ENCODE data around the gene ZNF506.
"Not testable (repeated sequence)": the region's sequence is repeated elsewhere in the genome, so short reads cannot be mapped to it uniquely, and the experiment has no call there.

ZNF506 gene

GRCh38 chr19:19821366-19821951 lies at the start of gene ZNF506:
ZNF506 (minus strand) TSS chr19:19821750; CDS start chr19:19821603, 147 bp downstream.
- DNase-seq (ENCODE audit: low read depth, low spot score) = peak; percentile 93

- DNase-seq (ENCODE audit: low read depth, low spot score) = not testable (repeated sequence)
Observed at GRCh38 chr19:19870086-19870485, 48.5 kb upstream of the ZNF506 start.

GRCh38 chr19:19866611-19867248 lies 45.2 kb upstream of the ZNF506 start:
- DNase-seq (ENCODE audit: low read depth, low spot score) = no peak

- peak; percentile 96 for DNase-seq (ENCODE audit: low read depth, low spot score)
Observed at GRCh38 chr19:19865750-19866610, 44.4 kb upstream of the ZNF506 start, which contains the start of gene ZNF253. ZNF253 (plus strand) TSS chr19:19865882; CDS start chr19:19865997, 115 bp downstream.

DNA sequence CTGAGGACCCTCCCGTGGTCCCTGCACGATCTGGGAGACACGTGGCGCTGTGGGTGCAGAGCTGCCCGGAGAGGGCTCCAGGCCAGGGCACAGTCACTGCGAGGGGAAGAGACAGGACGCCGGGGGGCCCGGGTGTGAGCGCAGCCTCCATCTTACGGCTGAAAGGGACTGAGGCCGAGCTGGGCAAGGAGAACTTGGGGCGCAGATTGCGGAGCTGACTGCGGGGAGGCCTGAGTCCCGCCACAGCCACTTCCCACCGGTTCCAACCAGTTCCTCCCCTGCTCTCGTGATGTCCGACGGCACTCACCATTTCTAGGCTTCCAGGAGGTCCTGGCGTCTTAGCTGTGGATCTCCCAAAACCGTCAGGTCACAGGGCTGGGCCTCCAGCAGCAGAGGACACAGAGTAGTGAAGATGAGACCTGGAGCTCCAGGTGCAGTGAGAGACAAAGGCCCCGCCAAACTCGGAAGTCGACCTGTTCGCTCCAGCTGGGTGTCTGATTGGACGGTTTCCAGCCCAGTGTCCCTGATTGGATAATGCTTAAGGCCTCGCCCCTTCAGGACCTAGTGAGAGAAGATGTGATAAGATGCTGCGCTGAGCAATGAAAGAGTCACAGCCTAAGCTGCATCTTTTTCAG lies 39.3 kb upstream of the ZNF506 start:
- no peak for DNase-seq (ENCODE audit: low read depth, low spot score)

GRCh38 chr19:19858751-19859150 lies 37.2 kb upstream of the ZNF506 start:
- no peak for DNase-seq (ENCODE audit: low read depth, low spot score)

DNA sequence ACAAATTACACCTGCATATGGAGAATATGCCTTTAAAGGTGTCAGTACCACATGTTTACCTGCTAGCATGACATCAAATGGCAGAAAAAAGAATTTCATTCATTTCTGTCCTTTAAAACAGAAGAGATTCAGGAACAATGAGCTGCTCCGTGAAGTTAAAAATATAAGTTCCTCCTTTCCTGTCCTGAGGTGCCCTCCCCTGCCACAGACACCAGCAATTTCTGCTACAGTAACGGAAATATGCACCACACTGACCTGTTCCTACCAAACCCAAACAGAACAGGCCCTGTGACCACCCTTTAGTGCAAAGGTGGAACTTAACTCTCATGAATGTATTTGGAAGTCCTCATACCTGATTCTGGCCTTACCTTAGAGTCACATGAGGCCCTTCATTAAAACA lies 30.2 kb upstream of the ZNF506 start:
- not testable (repeated sequence) for DNase-seq (ENCODE audit: low read depth, low spot score)

DNA sequence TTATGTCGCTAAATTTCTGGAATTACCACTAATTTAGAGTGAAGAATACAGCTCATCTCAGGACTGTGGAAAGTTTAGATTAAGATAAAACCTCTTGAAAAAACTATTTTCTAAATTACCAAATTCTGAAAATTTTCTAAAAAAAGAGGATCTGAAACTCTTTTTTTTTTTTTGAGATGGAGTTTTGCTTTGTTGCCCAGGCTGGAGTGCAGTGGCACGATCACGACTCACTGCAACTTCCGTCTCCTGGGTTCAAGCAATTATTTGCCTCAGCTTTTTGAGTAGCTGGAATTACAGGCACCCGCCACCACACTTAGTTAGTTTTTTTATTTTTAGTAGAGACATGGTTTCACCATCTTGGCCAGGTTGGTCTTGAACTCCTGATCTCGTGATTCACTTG lies 27.5 kb upstream of the ZNF506 start:
- DNase-seq (ENCODE audit: low read depth, low spot score) = no peak

DNA sequence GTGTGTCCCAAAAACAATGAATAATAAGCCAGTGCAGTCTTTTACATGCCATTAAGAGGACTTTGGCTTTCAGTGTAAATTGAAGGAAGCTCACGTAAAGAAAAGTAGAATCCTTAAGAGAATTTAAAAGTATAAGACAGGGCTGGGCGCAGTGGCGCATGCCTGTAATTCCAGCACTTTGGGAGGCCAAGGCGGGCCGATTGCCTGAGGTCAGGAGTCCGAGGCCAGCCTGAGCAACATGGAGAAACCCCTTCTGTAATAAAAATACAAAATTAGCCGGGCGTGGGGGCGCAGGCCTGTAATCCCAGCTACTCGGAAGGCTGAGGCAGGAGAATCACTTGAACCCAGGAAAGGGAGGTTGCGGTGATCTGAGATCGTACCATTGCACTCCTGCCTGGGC lies 26.2 kb upstream of the ZNF506 start:
- DNase-seq (ENCODE audit: low read depth, low spot score) = no peak

DNA sequence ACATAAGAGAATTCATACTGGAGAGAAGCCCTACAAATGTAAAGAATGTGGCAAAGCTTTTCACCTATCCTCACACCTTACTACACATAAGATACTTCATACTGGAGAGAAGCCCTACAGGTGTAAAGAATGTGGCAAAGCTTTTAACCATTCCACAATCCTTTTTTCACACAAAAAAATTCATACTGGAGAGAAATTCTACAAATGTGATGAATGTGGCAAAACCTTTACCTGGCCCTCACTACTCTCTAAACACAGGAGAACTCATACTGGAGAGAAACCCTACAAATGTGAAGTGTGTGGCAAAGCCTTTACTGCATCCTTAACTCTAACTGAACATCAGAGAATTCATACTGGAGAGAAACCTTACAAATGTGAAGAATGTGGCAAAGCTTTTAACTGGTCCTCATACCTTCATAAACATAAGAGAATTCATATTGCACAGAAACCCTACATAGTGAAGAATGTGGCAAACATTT lies 14.0 kb upstream of the ZNF506 start:
- DNase-seq (ENCODE audit: low read depth, low spot score) = no peak

DNA sequence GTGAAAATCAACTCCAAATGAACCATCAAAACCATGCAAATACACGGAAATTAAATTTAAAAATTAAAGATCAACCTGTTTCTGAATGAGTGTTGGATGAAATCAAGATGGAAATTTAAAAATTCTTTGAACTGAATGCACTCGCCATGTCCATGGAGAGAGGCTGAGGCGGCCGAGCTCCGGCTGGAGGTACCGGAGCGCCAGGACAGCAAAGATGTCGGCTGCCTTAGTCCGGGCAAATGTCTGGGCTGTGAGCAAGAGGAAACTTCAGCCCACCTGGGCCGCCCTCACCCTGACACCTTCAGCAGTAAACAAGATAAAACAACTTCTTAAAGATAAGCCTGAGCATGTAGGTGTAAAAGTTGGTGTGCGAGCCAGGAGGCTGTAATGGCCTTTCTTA lies 5.3 kb upstream of the ZNF506 start:
- no peak for DNase-seq (ENCODE audit: low read depth, low spot score)

GRCh38 chr19:19823916-19824315 lies 2.4 kb upstream of the ZNF506 start:
- no peak for DNase-seq (ENCODE audit: low read depth, low spot score)

GRCh38 chr19:19821976-19822375 lies 426 bp upstream of the ZNF506 start:
- not testable (repeated sequence) for DNase-seq (ENCODE audit: low read depth, low spot score)

GRCh38 chr19:19820774-19821320 lies 703 bp downstream of the ZNF506 start:
- no peak for DNase-seq (ENCODE audit: low read depth, low spot score)

- peak; percentile 32 for DNase-seq (ENCODE audit: low read depth, low spot score)
Observed at GRCh38 chr19:19817357-19817756, 4.2 kb downstream of the ZNF506 start.

DNA sequence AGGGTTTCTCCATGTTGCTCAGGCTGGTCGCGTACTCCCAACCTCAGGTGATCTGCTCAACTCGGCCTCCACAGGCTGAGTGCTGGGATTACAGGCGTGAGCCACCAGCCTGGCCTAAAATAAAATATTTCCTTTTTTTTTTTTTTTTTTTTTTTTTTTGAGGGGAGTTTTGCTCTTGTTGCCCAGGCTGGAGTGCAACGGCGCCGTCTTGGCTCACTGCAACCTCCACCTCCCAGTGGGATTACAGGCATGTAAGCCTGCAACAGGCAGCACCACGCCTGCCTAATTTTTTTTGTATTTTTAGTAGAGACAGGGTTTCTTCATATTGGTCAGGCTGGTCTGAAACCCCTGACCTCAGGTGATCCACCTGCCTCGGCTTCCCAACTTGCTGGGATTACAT lies 4.9 kb downstream of the ZNF506 start:
- DNase-seq (ENCODE audit: low read depth, low spot score) = no peak

DNA sequence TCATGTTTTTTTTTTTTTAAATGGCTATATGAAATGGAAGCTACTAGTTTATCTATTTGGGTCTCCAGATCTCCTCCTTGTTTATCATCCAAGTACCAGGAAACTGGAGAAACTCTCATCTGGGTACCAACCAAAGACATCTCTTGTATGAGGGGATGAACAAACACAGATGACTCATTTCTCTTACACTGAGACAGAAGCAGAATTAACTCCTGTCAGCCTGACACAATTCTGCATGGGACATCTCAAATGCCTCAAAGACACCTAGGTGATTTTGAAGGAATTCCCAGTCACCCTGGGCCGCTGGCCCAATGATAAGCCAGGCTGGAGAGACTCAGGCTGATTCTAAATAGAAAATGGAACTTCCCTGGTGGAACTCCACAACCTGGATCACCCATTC lies 9.6 kb downstream of the ZNF506 start:
- DNase-seq (ENCODE audit: low read depth, low spot score) = not testable (repeated sequence)

DNA sequence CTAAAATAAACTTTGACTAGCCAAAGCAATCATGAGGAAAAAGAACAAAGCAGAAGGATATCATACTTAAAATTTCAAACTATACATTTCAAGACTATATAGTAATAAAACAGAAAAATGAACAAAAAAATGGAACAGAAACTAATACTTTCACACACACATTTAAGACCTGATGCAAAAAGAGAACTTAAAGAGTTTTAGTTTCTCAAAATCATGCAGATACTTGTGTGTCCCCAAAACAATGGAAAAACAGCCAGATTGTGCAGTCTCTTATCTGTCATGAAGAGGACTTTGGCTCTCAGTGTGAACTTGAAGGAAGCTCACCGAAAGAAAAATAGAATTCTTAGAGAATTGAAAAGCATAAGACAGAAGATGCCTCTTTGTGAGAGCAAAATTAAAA lies 16.1 kb downstream of the ZNF506 start:
- DNase-seq (ENCODE audit: low read depth, low spot score) = no peak

DNA sequence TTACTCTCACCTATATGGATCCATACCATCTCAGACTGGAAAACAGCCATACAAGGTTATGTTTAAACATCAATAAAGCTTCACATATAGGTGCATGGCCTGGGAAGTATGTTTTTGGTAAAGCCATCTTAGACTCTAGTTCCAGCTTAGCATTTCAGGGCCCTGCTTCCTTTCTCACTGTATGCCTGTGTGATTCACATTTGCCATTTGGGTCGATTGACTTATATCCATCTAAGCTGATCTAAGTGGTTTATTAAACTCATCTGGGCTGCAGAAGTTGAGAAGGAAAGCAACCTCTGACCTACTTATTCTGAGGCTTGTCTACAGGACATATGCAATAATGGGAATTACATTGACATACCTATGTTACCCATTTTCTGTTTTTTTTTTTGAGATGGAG lies 33.5 kb downstream of the ZNF506 start:
- no peak for DNase-seq (ENCODE audit: low read depth, low spot score)

- DNase-seq (ENCODE audit: low read depth, low spot score) = not testable (repeated sequence)
Observed at GRCh38 chr19:19785476-19785875, 36.1 kb downstream of the ZNF506 start.

DNA sequence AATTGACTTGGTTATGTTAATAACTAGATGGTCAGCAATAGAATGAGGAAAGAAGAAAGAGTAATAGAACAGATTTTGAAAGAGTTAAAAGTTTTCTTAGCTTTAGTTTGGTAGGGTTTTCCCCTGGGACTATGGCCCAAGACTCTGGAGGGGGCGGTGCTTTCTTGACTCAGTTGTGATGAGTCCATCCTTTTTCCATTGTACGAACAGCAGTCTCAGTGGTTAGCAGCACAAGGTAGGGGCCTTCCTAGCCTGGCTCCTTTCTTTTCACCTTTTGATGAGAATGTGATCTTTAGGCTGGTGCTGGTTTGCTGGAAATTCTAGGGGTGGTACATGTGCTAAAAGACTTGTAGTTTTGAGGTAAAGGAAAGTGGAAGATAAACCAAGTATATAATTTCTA lies 38.8 kb downstream of the ZNF506 start:
- peak; percentile 8 for DNase-seq (ENCODE audit: low read depth, low spot score)

- not testable (repeated sequence) for DNase-seq (ENCODE audit: low read depth, low spot score)
Observed at GRCh38 chr19:19781791-19782190, 39.8 kb downstream of the ZNF506 start.
